ENCODE results near the gene MYL2. TPM values are rescaled to one million over a fixed set of nuclear protein-coding genes. Genes with fewer than 3 reads are reported as not detected.
"Not testable (repeated sequence)": the region's sequence is repeated elsewhere in the genome, so short reads cannot be mapped to it uniquely, and the experiment has no call there.

MYL2 gene
- total RNA-seq, 1 donor from 2014 or later, result not detected

GRCh38 chr12:110957159-110957558, 36.8 kb upstream of the MYL2 start:
- H3K4me1 ChIP-seq, result no peaks in the 10 kb centered on the region
- no peaks in the 10 kb centered on the region for H3K27me3 ChIP-seq (ENCODE audit: low read depth)
- ATAC-seq (no peak), DNase-seq (no peak)
- TF ChIP-seq CTCF (IDR thresholded peaks at IDR 0.05), result no peak
- no peaks in the 10 kb centered on the region for H3K36me3 ChIP-seq
- intact Hi-C loops (cut with DNase I), result no loop called here
- no peak overlapping the region for H3K4me3 ChIP-seq
- H3K27ac ChIP-seq, result no peak overlapping the region
- peaks cover 4% of the 10 kb centered on the region for H3K9me3 ChIP-seq

GRCh38 chr12:110950867-110951266, 30.5 kb upstream of the MYL2 start:
- H3K27me3 ChIP-seq (ENCODE audit: low read depth); H3K4me3 ChIP-seq; H3K27ac ChIP-seq; H3K36me3 ChIP-seq; DNase-seq; ATAC-seq; intact Hi-C loops (cut with DNase I); H3K4me1 ChIP-seq: not testable (repeated sequence)
- H3K9me3 ChIP-seq, result peaks cover 12% of the 10 kb centered on the region

DNA sequence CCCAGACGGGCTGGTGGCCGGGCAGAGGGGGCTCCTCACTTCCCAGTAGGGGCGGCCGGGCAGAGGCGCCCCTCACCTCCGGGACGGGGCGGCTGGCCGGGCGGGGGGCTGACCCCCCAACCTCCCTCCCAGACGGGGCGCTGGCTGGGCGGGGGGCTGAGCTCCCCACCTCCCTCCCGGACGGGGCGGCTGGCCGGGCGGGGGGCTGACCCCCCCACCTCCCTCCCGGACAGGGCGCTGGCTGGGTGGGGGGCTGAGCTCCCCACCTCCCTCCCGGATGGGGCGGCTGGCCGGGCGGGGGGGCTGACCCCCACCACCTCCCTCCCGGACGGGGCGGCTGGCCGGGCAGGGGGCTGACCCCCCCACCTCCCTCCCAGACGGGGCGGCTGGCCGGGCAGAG, 30.1 kb upstream of the MYL2 start:
- H3K27me3 ChIP-seq (ENCODE audit: low read depth); DNase-seq; ATAC-seq; H3K27ac ChIP-seq; H3K4me3 ChIP-seq; H3K36me3 ChIP-seq; H3K4me1 ChIP-seq; intact Hi-C loops (cut with DNase I): not testable (repeated sequence)
- H3K9me3 ChIP-seq, result peaks cover 16% of the 10 kb centered on the region

DNA sequence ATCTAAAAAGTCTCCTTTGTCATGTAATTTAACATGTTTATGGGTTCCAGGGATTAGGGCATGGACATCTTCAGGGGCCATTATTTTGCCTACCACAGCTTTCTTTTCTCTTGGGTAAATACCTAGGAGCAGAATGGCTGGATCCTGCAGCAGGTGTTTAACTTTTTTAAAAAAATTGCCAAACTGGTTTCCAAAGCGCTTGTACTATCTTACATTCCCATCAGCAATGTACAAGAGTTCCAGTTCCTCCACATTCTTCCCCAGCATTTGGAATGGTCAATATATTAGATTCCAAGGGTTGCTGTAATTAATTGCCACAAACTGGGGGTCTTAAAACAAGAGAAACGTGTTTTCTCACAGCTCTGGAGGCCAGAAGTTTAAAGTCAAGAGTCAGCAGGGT, 27.7 kb upstream of the MYL2 start:
- H3K4me1 ChIP-seq, result no peaks in the 10 kb centered on the region
- H3K4me3 ChIP-seq, result no peak overlapping the region
- H3K27ac ChIP-seq, result no peak overlapping the region
- DNase-seq, result no peak
- H3K9me3 ChIP-seq, result peaks cover 18% of the 10 kb centered on the region
- peaks cover under 1% of the 10 kb centered on the region for H3K27me3 ChIP-seq (ENCODE audit: low read depth)
- intact Hi-C loops (cut with DNase I), result no loop called here
- ATAC-seq, result no peak
- no peak for TF ChIP-seq CTCF (IDR thresholded peaks at IDR 0.05)
- no peaks in the 10 kb centered on the region for H3K36me3 ChIP-seq

GRCh38 chr12:110943373-110943772, 23.0 kb upstream of the MYL2 start:
- Histone ChIP-seq H3K4me3 (no peak overlapping the region), H3K9me3 (peaks cover 18% of the 10 kb centered on the region), H3K4me1 (no peaks in the 10 kb centered on the region), H3K27me3 (ENCODE audit: low read depth) (peaks cover 11% of the 10 kb centered on the region), H3K36me3 (no peaks in the 10 kb centered on the region), H3K27ac (no peak overlapping the region)
- no peak for ATAC-seq
- DNase-seq, result no peak
- TF ChIP-seq CTCF (IDR thresholded peaks at IDR 0.05), result no peak
- intact Hi-C loops (cut with DNase I), result no loop called here

- no peak for TF ChIP-seq CTCF (IDR thresholded peaks at IDR 0.05)
- DNase-seq (no peak), ATAC-seq (no peak)
- Histone ChIP-seq H3K36me3 (no peaks in the 10 kb centered on the region), H3K27me3 (ENCODE audit: low read depth) (peaks cover 20% of the 10 kb centered on the region), H3K4me1 (peaks cover 5% of the 10 kb centered on the region), H3K4me3 (no peak overlapping the region), H3K27ac (no peak overlapping the region), H3K9me3 (peaks cover 11% of the 10 kb centered on the region)
- intact Hi-C loops (cut with DNase I), result no loop called here
These were observed 21.0 kb upstream of the MYL2 start for GRCh38 chr12:110941391-110941790.

DNA sequence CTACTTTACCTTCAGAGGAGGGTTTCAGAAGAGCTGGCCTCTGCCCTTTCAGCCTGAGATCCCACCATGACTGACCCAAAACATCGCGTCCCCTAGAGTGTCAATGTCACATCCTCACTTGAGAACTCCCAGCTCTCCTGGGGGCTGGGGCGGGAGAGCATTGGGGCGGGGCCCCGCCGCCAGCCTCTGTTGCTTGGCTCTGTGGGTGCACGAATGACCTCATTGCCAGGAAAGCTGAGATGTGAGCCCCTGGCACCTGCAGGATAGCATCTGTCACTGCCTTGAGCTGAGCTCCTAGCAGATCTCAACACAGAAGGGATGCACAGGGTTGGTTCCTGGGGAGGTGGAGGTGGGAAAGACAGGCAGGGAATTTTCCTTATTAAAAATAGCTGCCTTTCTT, 20.6 kb upstream of the MYL2 start:
- Histone ChIP-seq H3K4me1 (peaks cover 5% of the 10 kb centered on the region), H3K9me3 (peaks cover 7% of the 10 kb centered on the region), H3K4me3 (no peak overlapping the region), H3K36me3 (no peaks in the 10 kb centered on the region), H3K27me3 (ENCODE audit: low read depth) (peaks cover 22% of the 10 kb centered on the region), H3K27ac (no peak overlapping the region)
- TF ChIP-seq CTCF (IDR thresholded peaks at IDR 0.05), result no peak
- DNase-seq, result no peak
- intact Hi-C loops (cut with DNase I), result no loop called here
- no peak for ATAC-seq
